HepG2 (cell line): Measurements from ENCODE around the gene C10orf53. TPM values are rescaled to one million over a fixed set of nuclear protein-coding genes. Genes with fewer than 3 reads are reported as not detected.

Experiments used
- ATAC-seq: fragments of 200-7000 bp; cut with Tn5 transposase; 3 replicates; pipeline ENCODE4 v1.9.1; 2020; ENCODE audit warnings: mild to moderate bottlenecking, moderate library complexity
- BruUV-seq: library from RNA; stranded (reverse); fragments of 400-500 nt; replicated peaks from 2 replicates; lab custom pipeline; 2021; lab: Mats Ljungman, UMichigan
- CTCF ChIA-PET: fragments of 300-600 bp; formaldehyde crosslinking; extraction: SDS; loops from one replicate; lab custom pipeline; 2021; ENCODE audit warnings: low total read pairs, inconsistent platforms, low intra/inter-chr PET ratio; lab: Yijun Ruan, JAX
- POLR2A ChIA-PET: fragments of 350-600 bp; sonication (Branson Sonifier 250); formaldehyde crosslinking; loops from one replicate; lab custom pipeline; 2020; ENCODE audit warnings: antibody characterized with exemption, inconsistent platforms; lab: Yijun Ruan, JAX
- DNase-seq: peaks from one replicate; pipeline ENCODE4 v3.0.0-alpha.2; 2015; ENCODE audit warnings: low spot score
- FAIRE-seq: peaks from 3 replicates; lab custom pipeline; 2011; peaks lifted over from hg19 to GRCh38; lab: Jason Lieb, UNC
- H2AFZ ChIP-seq: one replicate; pipeline ENCODE4 v1.6.1; 2011; ENCODE audit warnings: low read length, inconsistent platforms
- H3K27ac ChIP-seq: fragments of 300-600 bp; 3 replicates; pipeline ENCODE4 v1.8.0; 2011; ENCODE audit warnings: mixed run types, mild to moderate bottlenecking, mixed read lengths, low read length, inconsistent platforms; ENCODE audit not compliant: insufficient read depth; ENCODE audit errors: extremely low read length
- H3K27me3 ChIP-seq, 2 experiments: fragments of 200-600 bp in 1 of 2; 2 replicates in 1 of 2; 3 replicates in 1 of 2; pipeline versions ENCODE4 v1.6.0 to v1.8.0; 2011; ENCODE audit warnings: low read length in 2 of 2, mild to moderate bottlenecking in 2 of 2, moderate library complexity in 2 of 2, inconsistent platforms in 1 of 2; ENCODE audit not compliant: insufficient read depth in 2 of 2, control insufficient read depth in 1 of 2
- H3K36me3 ChIP-seq, 2 experiments: fragments of 200-600 bp in 1 of 2; replicated peaks in 1 of 2; 2 replicates in 1 of 2; 3 replicates in 1 of 2; pipeline versions ENCODE4 v1.5.1 to v1.8.0; 2011; ENCODE audit warnings: low read length in 2 of 2, inconsistent platforms in 1 of 2; ENCODE audit not compliant: insufficient read depth in 2 of 2, control insufficient read depth in 1 of 2
- H3K4me1 ChIP-seq: 2 replicates; pipeline ENCODE4 v1.5.1; 2012; ENCODE audit warnings: low read length, inconsistent platforms; ENCODE audit not compliant: insufficient read depth
- H3K4me2 ChIP-seq: 2 replicates; pipeline ENCODE4 v1.6.0; 2011; ENCODE audit warnings: low read depth, low read length, inconsistent platforms
- H3K4me3 ChIP-seq, 3 experiments: fragments of 200-600 bp in 1 of 3; sonication (generic), shearing (Covaris generic) in 1 of 3; replicated peaks in 1 of 3; 2 replicates each; pipeline ENCODE4 v1.5.1; 2011 to 2016; ENCODE audit warnings: low read length in 3 of 3, inconsistent platforms in 2 of 3, low read depth in 2 of 3, mild to moderate bottlenecking in 2 of 3, control low read depth in 1 of 3, mixed read lengths in 1 of 3; ENCODE audit not compliant: insufficient read depth in 1 of 3
- H3K79me2 ChIP-seq: one replicate; pipeline ENCODE4 v1.6.1; 2011; ENCODE audit warnings: low read length, inconsistent platforms; ENCODE audit not compliant: insufficient read depth
- H3K9ac ChIP-seq: 2 replicates; pipeline ENCODE4 v1.6.0; 2011; ENCODE audit warnings: mild to moderate bottlenecking, low read depth, low read length, inconsistent platforms; ENCODE audit not compliant: insufficient read depth
- H3K9me3 ChIP-seq: 2 replicates; pipeline ENCODE4 v1.5.1; 2012; ENCODE audit warnings: mild to moderate bottlenecking, low read length
- H4K20me1 ChIP-seq: 2 replicates; pipeline ENCODE4 v1.6.0; 2011; ENCODE audit warnings: inconsistent platforms, mild to moderate bottlenecking, low read length, moderate library complexity; ENCODE audit not compliant: insufficient read depth
- ATRX ChIP-seq: sonication (generic); formaldehyde crosslinking; IDR thresholded peaks from 2 replicates; pipeline ENCODE4 v1.4.0; 2020; ENCODE audit warnings: missing genetic modification reagents, borderline replicate concordance
- CEBPZ ChIP-seq: IDR thresholded peaks from 2 replicates; pipeline ENCODE4 v1.6.1; 2012; ENCODE audit warnings: low read length, improper control_type of control experiment
- FOSL2 ChIP-seq: sonication (generic); formaldehyde crosslinking; IDR thresholded peaks from 2 replicates; pipeline ENCODE4 v1.4.0; 2020; ENCODE audit warnings: missing genetic modification reagents
- GABPA ChIP-seq, 2 experiments: IDR thresholded peaks; 2 replicates each; pipeline ENCODE4 v1.6.1; 2011 to 2016; ENCODE audit warnings: low read depth in 2 of 2, low read length in 1 of 2, missing biosample characterization in 1 of 2, missing genetic modification characterization in 1 of 2
- IKZF4 ChIP-seq: sonication (generic); formaldehyde crosslinking; IDR thresholded peaks from 2 replicates; pipeline ENCODE4 v1.5.1; 2020; ENCODE audit warnings: borderline replicate concordance, mild to moderate bottlenecking, low read depth, missing genetic modification reagents; ENCODE audit errors: not compliant biosample characterization
- KLF13 ChIP-seq: sonication (generic); formaldehyde crosslinking; IDR thresholded peaks from 2 replicates; pipeline ENCODE4 v1.4.0; 2020; ENCODE audit warnings: mild to moderate bottlenecking, missing genetic modification reagents
- MBNL3 ChIP-seq: fragments of 250-450 bp; sonication (Bioruptor Pico); conservative IDR thresholded peaks from 2 replicates; pipeline ENCODE4 v1.8.0; 2022; ENCODE audit warnings: mild to moderate bottlenecking, inconsistent platforms
- NCOA1 ChIP-seq: sonication (generic); formaldehyde crosslinking; IDR thresholded peaks from 2 replicates; pipeline ENCODE4 v1.9.0; 2021; ENCODE audit warnings: missing genetic modification reagents
- NCOA5 ChIP-seq: sonication (generic); formaldehyde crosslinking; IDR thresholded peaks from 2 replicates; pipeline ENCODE4 v1.4.0; 2020; ENCODE audit warnings: missing genetic modification reagents
- RELA ChIP-seq: sonication (generic); formaldehyde crosslinking; IDR thresholded peaks from 2 replicates; pipeline ENCODE4 v1.4.0; 2020; ENCODE audit warnings: missing genetic modification reagents
- RFX1 ChIP-seq: fragments of 450-650 bp; IDR thresholded peaks from 2 replicates; pipeline ENCODE4 v1.6.1; 2017
- SETDB1 ChIP-seq: sonication (generic); formaldehyde crosslinking; IDR thresholded peaks from 2 replicates; pipeline ENCODE4 v1.5.1; 2020; ENCODE audit warnings: missing genetic modification reagents, mild to moderate bottlenecking, borderline replicate concordance
- SOX13 ChIP-seq, 3 experiments: fragments of 450-650 bp in 1 of 3; sonication (generic) in 1 of 3; formaldehyde crosslinking in 1 of 3; IDR thresholded peaks in 2 of 3; conservative IDR thresholded peaks in 1 of 3; 2 replicates each; pipeline versions ENCODE4 v1.5.0 to v1.6.1; 2016 to 2020; ENCODE audit warnings: antibody characterized with exemption in 1 of 3, mild to moderate bottlenecking in 1 of 3, missing compliant biosample characterization in 1 of 3, missing genetic modification reagents in 1 of 3, moderate library complexity in 1 of 3
- TEAD2 ChIP-seq: sonication (generic); formaldehyde crosslinking; IDR thresholded peaks from 2 replicates; pipeline ENCODE4 v1.9.0; 2021; ENCODE audit warnings: missing genetic modification reagents
- ZBTB38 ChIP-seq: sonication (generic); formaldehyde crosslinking; IDR thresholded peaks from 2 replicates; pipeline ENCODE4 v1.5.1; 2020; ENCODE audit warnings: mild to moderate bottlenecking, missing genetic modification reagents
- ZFY ChIP-seq: sonication (generic); formaldehyde crosslinking; IDR thresholded peaks from 2 replicates; pipeline ENCODE4 v1.4.0; 2020; ENCODE audit warnings: missing genetic modification reagents
- ZNF224 ChIP-seq: sonication (generic); formaldehyde crosslinking; IDR thresholded peaks from 2 replicates; pipeline ENCODE4 v1.5.0; 2020; ENCODE audit warnings: mild to moderate bottlenecking, missing genetic modification reagents
- ZSCAN5A ChIP-seq: sonication (generic); formaldehyde crosslinking; IDR thresholded peaks from 2 replicates; pipeline ENCODE4 v1.8.0; 2022; ENCODE audit warnings: mild to moderate bottlenecking, missing genetic modification reagents, borderline replicate concordance
- WGBS: methylation state at CpG from one replicate; pipeline ENCODE4 v1.1.6; 2017; ENCODE audit warnings: low lambda C conversion rate; 5-methylcytosine and 5-hydroxymethylcytosine counted together
- in situ Hi-C: cut with HindIII; loops from 2 replicates; pipeline ENCODE4 v1.10.0; 2017; ENCODE audit warnings: low pct_unique_long_range_greater_than_20kb; ENCODE audit not compliant: extremely low pct_ligation_motif_present
- intact Hi-C: fragments of 100-400 bp; cut with micrococcal nuclease; formaldehyde crosslinking; loops from one replicate; pipeline ENCODE4 v1.10.0; 2022; ENCODE audit not compliant: unreplicated experiment
- polyA plus RNA-seq, 8 experiments: library from polyadenylated mRNA; depleted of rRNA in 3 of 8; stranded (reverse) in 7 of 8; unstranded in 1 of 8; fragments of >200 nt; fragmentation: Illumina TruSeq in 4 of 8; extraction: Trizol in 4 of 8; gene quantifications; 2 replicates each; pipeline versions ENCODE4 v1.2.1 to v1.2.3, GENCODE V29; 2011 to 2016; ENCODE audit warnings: low read depth in 4 of 8, missing spikeins in 1 of 8, mixed read lengths in 1 of 8; ENCODE audit not compliant: insufficient read depth in 1 of 8
- total RNA-seq, 5 experiments: library from RNA; depleted of rRNA; stranded (reverse); fragments of >200 nt; fragmentation: Illumina TruSeq; extraction: Trizol; gene quantifications; 2 replicates each; pipeline ENCODE4 v1.2.3, GENCODE V29; 2016; ENCODE audit warnings: low read depth in 1 of 5

Gene C10orf53
- total and polyA plus RNA-seq, 2 of the 13 experiments (the other 11 are each of a cell fraction or from before 2014, with no cell fraction given), result not detected

GRCh38 chr10:49691588-49691987 lies 12.1 kb downstream of the C10orf53 start:
- no peaks in the 10 kb centered on the region for H3K4me1 ChIP-seq
- no peak for DNase-seq
- no peaks in the 10 kb centered on the region for H4K20me1 ChIP-seq
- H3K9ac ChIP-seq, result no peak overlapping the region
- POLR2A ChIA-PET, result no interaction called here
- no peak for TF ChIP-seq CEBPZ
- TF ChIP-seq NCOA1 (CRISPR knock-in tag), result no peak
- no peak for TF ChIP-seq RELA (CRISPR knock-in tag)
- no peak for TF ChIP-seq RFX1
- no peak for TF ChIP-seq ZSCAN5A (CRISPR knock-in tag)
- TF ChIP-seq ZBTB38 (CRISPR knock-in tag), result no peak
- no peak for TF ChIP-seq NCOA5 (CRISPR knock-in tag)
- TF ChIP-seq SETDB1 (CRISPR knock-in tag), result no peak
- TF ChIP-seq TEAD2 (CRISPR knock-in tag), result no peak
- no peak for TF ChIP-seq ZNF224 (CRISPR knock-in tag)
- no peak for TF ChIP-seq SOX13 (IDR thresholded peaks at IDR 0.05)
- no peak for TF ChIP-seq SOX13 (CRISPR knock-in tag; conservative IDR thresholded peaks at IDR 0.05 in 1 of 2, IDR thresholded peaks at IDR 0.05 in 1 of 2)
- TF ChIP-seq FOSL2 (CRISPR knock-in tag), result no peak
- no peak for TF ChIP-seq GABPA (IDR thresholded peaks at IDR 0.05; ENCODE audit: low read depth, low read length)
- TF ChIP-seq GABPA (CRISPR knock-in tag; IDR thresholded peaks at IDR 0.05; ENCODE audit: low read depth), result no peak
- TF ChIP-seq MBNL3 (CRISPR knock-in tag), result no peak
- no peak for TF ChIP-seq KLF13 (CRISPR knock-in tag)
- no peak for TF ChIP-seq ZFY (CRISPR knock-in tag)
- TF ChIP-seq IKZF4 (CRISPR knock-in tag), result no peak
- no peak for TF ChIP-seq ATRX (CRISPR knock-in tag)
- TF ChIP-seq, all 625 proteins: peak for 0
- no TSS peak for BruUV-seq
- WGBS, result 5% methylated on average over 4 of the region's 9 CpGs
- in situ Hi-C loops (no loop called here), intact Hi-C loops (no loop called here)
- CTCF ChIA-PET, result no interaction called here
- no peaks in the 10 kb centered on the region for H3K9me3 ChIP-seq
- H3K36me3 ChIP-seq, result no peaks in the 10 kb centered on the region
- FAIRE-seq (no peak), ATAC-seq (no peak; the same call in 2 of the 3 replicates)
- H3K79me2 ChIP-seq, result no peaks in the 10 kb centered on the region
- H3K4me3 ChIP-seq, result no peak overlapping the region
- no peak overlapping the region for H3K27ac ChIP-seq
- no peak overlapping the region for H2AFZ ChIP-seq
- peaks cover 9 to 68% of the 10 kb centered on the region in 2 experiments; a peak in 4 of 5 replicates for H3K27me3 ChIP-seq
- no peak overlapping the region for H3K4me2 ChIP-seq
